NB4 (cell line): ENCODE data around the gene ARID3A.

Experiments used
- CTCF ChIP-seq: IDR thresholded peaks from one replicate; pipeline ENCODE4 v1.5.1; 2012; ENCODE audit warnings: low read depth, low read length
- POLR2A ChIP-seq: IDR thresholded peaks from 2 replicates; pipeline ENCODE4 v1.6.1; 2011; ENCODE audit warnings: mild to moderate bottlenecking; ENCODE audit not compliant: insufficient read length; ENCODE audit errors: extremely low read depth

DNA sequence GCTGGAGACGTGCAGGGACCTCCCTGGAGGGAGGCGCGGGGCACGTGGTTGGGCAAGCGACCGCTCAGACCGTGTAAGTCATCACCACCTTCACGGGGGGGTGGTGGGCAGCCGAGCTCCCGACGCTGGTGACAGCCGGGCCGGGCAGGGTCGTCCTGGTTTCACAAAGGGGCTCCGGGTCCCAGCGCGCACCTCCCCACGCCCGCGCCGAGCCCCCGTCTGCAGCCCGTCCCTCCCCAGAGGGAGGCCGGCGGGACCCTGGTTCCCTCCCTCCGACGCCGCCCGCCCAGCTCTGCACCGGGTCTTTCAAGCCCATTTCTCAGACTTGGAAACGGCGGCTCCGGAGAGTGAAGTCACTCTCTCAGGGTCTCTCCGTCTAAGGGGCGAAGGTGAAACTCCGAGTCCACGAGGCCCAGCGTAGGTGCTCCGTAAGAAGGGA lies 729 bp upstream of the ARID3A start:
- TF ChIP-seq CTCF (no peak), POLR2A (no peak)
